COLO829 (cell line): ENCODE results near the gene IRF9.

Experiments
- DNase-seq: peaks from one replicate; pipeline ENCODE4 v3.0.0; 2012; ENCODE audit warnings: low spot score

Gene IRF9

GRCh38 chr14:24147761-24148428, 13.2 kb upstream of the IRF9 start:
- DNase-seq: no peak

GRCh38 chr14:24149302-24149969, 11.6 kb upstream of the IRF9 start:
- no peak for DNase-seq

GRCh38 chr14:24150061-24150460, 11.0 kb upstream of the IRF9 start:
- no peak for DNase-seq

GRCh38 chr14:24150567-24150966, 10.5 kb upstream of the IRF9 start:
- DNase-seq: no peak

GRCh38 chr14:24150993-24151392, 10.1 kb upstream of the IRF9 start:
- no peak for DNase-seq

GRCh38 chr14:24151404-24152080, 9.5 kb upstream of the IRF9 start:
- no peak for DNase-seq

- no peak for DNase-seq
Observed at GRCh38 chr14:24155100-24155499, 6.0 kb upstream of the IRF9 start.

- no peak for DNase-seq
Observed at GRCh38 chr14:24156840-24157239, 4.2 kb upstream of the IRF9 start.

GRCh38 chr14:24157331-24157730, 3.7 kb upstream of the IRF9 start:
- DNase-seq: no peak

- no peak for DNase-seq
Observed at GRCh38 chr14:24159777-24160498, 1.1 kb upstream of the IRF9 start.

- DNase-seq: no peak
Observed at GRCh38 chr14:24160499-24160849, 591 bp upstream of the IRF9 start.

GRCh38 chr14:24162093-24162492, 1.0 kb downstream of the IRF9 start:
- DNase-seq: no peak

- DNase-seq: no peak
Observed at GRCh38 chr14:24164518-24164991, 3.5 kb downstream of the IRF9 start.

- DNase-seq: no peak
Observed at GRCh38 chr14:24165785-24166184, 4.7 kb downstream of the IRF9 start.

- no peak for DNase-seq
Observed at GRCh38 chr14:24167469-24168114, 6.5 kb downstream of the IRF9 start.

GRCh38 chr14:24171422-24172260, 10.6 kb downstream of the IRF9 start, which contains the start of gene REC8:
REC8 (plus strand) TSS chr14:24172080; CDS start chr14:24172553, 473 bp downstream.
- no peak for DNase-seq

GRCh38 chr14:24172261-24172860, 11.3 kb downstream of the IRF9 start:
- no peak for DNase-seq

- DNase-seq: no peak
Observed at GRCh38 chr14:24172871-24173281, 11.8 kb downstream of the IRF9 start.

GRCh38 chr14:24176599-24176998, 15.5 kb downstream of the IRF9 start:
- no peak for DNase-seq

- no peak for DNase-seq
Observed at GRCh38 chr14:24177041-24177825, 16.2 kb downstream of the IRF9 start.
